Measurements from ENCODE around the gene RBM6.
A peak's percentile ranks its signal among the peaks of the same experiment; 100 is the strongest.
"Not testable (repeated sequence)": the region's sequence is repeated elsewhere in the genome, so short reads cannot be mapped to it uniquely, and the experiment has no call there.

Gene RBM6

GRCh38 chr3:49917806-49918590 lies 22.0 kb upstream of the RBM6 start:
- DNase-seq = not testable (repeated sequence)

GRCh38 chr3:49924683-49925082 lies 15.3 kb upstream of the RBM6 start:
- DNase-seq = no peak

- DNase-seq = no peak
Measured at GRCh38 chr3:49925485-49925884, 14.5 kb upstream of the RBM6 start.

GRCh38 chr3:49926117-49926728 lies 13.7 kb upstream of the RBM6 start:
- no peak for DNase-seq

- DNase-seq = no peak
Measured at GRCh38 chr3:49927798-49928197, 12.2 kb upstream of the RBM6 start.

- DNase-seq = no peak
Measured at GRCh38 chr3:49928481-49929017, 11.4 kb upstream of the RBM6 start.

- DNase-seq = peak; percentile 86 to 90
Measured at GRCh38 chr3:49929291-49930167, 10.4 kb upstream of the RBM6 start, which contains the start of gene MON1A. TSS of gene MON1A (minus strand) at chr3:49929811. CDS start at chr3:49913346, 16,465 bp downstream.

GRCh38 chr3:49930168-49930690 lies 9.7 kb upstream of the RBM6 start:
- no peak for DNase-seq

GRCh38 chr3:49930922-49931321 lies 9.0 kb upstream of the RBM6 start:
- DNase-seq = no peak

GRCh38 chr3:49932281-49932680 lies 7.7 kb upstream of the RBM6 start:
- DNase-seq = not testable (repeated sequence)

- DNase-seq = no peak
Measured at GRCh38 chr3:49937090-49937489, 2.9 kb upstream of the RBM6 start.

GRCh38 chr3:49940667-49941249 lies 808 bp downstream of the RBM6 start:
- no peak for DNase-seq

- no peak for DNase-seq
Measured at GRCh38 chr3:49942651-49943050, 2.7 kb downstream of the RBM6 start.

GRCh38 chr3:49952924-49953323 lies 13.0 kb downstream of the RBM6 start:
- no peak for DNase-seq

- no peak for DNase-seq
Measured at GRCh38 chr3:49955636-49956035, 15.7 kb downstream of the RBM6 start.

GRCh38 chr3:49966233-49966942 lies 26.4 kb downstream of the RBM6 start:
- no peak for DNase-seq

GRCh38 chr3:49967291-49967690 lies 27.3 kb downstream of the RBM6 start:
- DNase-seq = no peak

GRCh38 chr3:49968346-49968745 lies 28.4 kb downstream of the RBM6 start:
- DNase-seq = no peak

GRCh38 chr3:49972656-49973055 lies 32.7 kb downstream of the RBM6 start:
- DNase-seq = no peak

- no peak for DNase-seq
Measured at GRCh38 chr3:49976942-49977341, 37.0 kb downstream of the RBM6 start.

- no peak for DNase-seq
Measured at GRCh38 chr3:49984394-49984793, 44.4 kb downstream of the RBM6 start.

- DNase-seq = no peak
Measured at GRCh38 chr3:49992326-49992725, 52.4 kb downstream of the RBM6 start.
